Measurements from ENCODE around the gene HCFC1.
A peak's percentile ranks its signal among the peaks of the same experiment; 100 is the strongest.

HCFC1 gene

GRCh38 chrX:153971450-153972367 is at the start of gene HCFC1:
Gene HCFC1, minus strand, starts transcription at chrX:153971818. Its CDS starts 978 bp downstream, at chrX:153970840.
- peak; percentile 92 for DNase-seq

GRCh38 chrX:154021131-154021611 is 49.6 kb upstream of the HCFC1 start:
- no peak for DNase-seq

GRCh38 chrX:154020536-154021115 is 49.0 kb upstream of the HCFC1 start:
- DNase-seq, result peak; percentile 20

- DNase-seq, result peak; percentile 78
These were observed 48.3 kb upstream of the HCFC1 start, which contains the start of gene IRAK1 for GRCh38 chrX:154019633-154020528. Gene IRAK1, minus strand, starts transcription at chrX:154019902. Its CDS starts 90 bp downstream, at chrX:154019812.

GRCh38 chrX:154019061-154019621 is 47.5 kb upstream of the HCFC1 start:
- peak; percentile 21 for DNase-seq

GRCh38 chrX:154018518-154019060 is 47.0 kb upstream of the HCFC1 start:
- DNase-seq, result no peak

GRCh38 chrX:154017766-154018517 is 46.3 kb upstream of the HCFC1 start:
- DNase-seq, result peak; percentile 26

GRCh38 chrX:154016366-154017076 is 44.9 kb upstream of the HCFC1 start:
- DNase-seq, result no peak

- no peak for DNase-seq
These were observed 44.1 kb upstream of the HCFC1 start for GRCh38 chrX:154015581-154016264.

- DNase-seq, result no peak
These were observed 43.1 kb upstream of the HCFC1 start for GRCh38 chrX:154014429-154015380.

- peak; percentile 31 for DNase-seq
These were observed 42.2 kb upstream of the HCFC1 start for GRCh38 chrX:154013614-154014360.

GRCh38 chrX:154013001-154013421 is 41.4 kb upstream of the HCFC1 start:
- no peak for DNase-seq

GRCh38 chrX:154012336-154012991 is 40.8 kb upstream of the HCFC1 start:
- no peak for DNase-seq

- no peak for DNase-seq
These were observed 40.0 kb upstream of the HCFC1 start for GRCh38 chrX:154011376-154012335.

GRCh38 chrX:154010330-154011087 is 38.9 kb upstream of the HCFC1 start:
- no peak for DNase-seq

GRCh38 chrX:154008521-154008920 is 36.9 kb upstream of the HCFC1 start:
- DNase-seq, result peak; percentile 64

Measured in RPMI8226 (cell line).